T-helper 1 cell treated with Interleukin-12 subunit alpha and Interleukin-12 subunit beta and Interleukin-4 antibody, amounts not matched to agents 30 ng/mL and 1 ng/mL, for 36 hours (primary cell): Measurements from ENCODE around the gene SLC5A2. TPM values are rescaled to one million over a fixed set of nuclear protein-coding genes. Genes with fewer than 3 reads are reported as not detected.
"Not testable (repeated sequence)": the region's sequence is repeated elsewhere in the genome, so short reads cannot be mapped to it uniquely, and the experiment has no call there.

Experiments
- intact Hi-C: fragments of 100-400 bp; cut with micrococcal nuclease; formaldehyde crosslinking; loops from one replicate; pipeline ENCODE4 v1.15.1; 2024
- total RNA-seq: library from RNA; stranded (reverse); gene quantifications from 2 replicates; pipeline ENCODE4 v1.2.3, GENCODE V29; 2022

SLC5A2 gene
- not detected in 2 replicates for total RNA-seq

- intact Hi-C loops = no loop called here
These were observed at the start of gene SLC5A2 for GRCh38 chr16:31483081-31483480. Gene SLC5A2, plus strand, starts transcription at chr16:31483123. Its CDS starts 14 bp downstream, at chr16:31483137.

GRCh38 chr16:31435341-31436220 is 47.3 kb upstream of the SLC5A2 start:
- intact Hi-C loops = no loop called here

GRCh38 chr16:31436221-31437045 is 46.5 kb upstream of the SLC5A2 start:
- intact Hi-C loops = no loop called here

GRCh38 chr16:31438414-31438813 is 44.5 kb upstream of the SLC5A2 start:
- intact Hi-C loops = no loop called here

- intact Hi-C loops = not testable (repeated sequence)
These were observed 43.9 kb upstream of the SLC5A2 start for GRCh38 chr16:31439023-31439422.

- intact Hi-C loops = no loop called here
These were observed 43.4 kb upstream of the SLC5A2 start for GRCh38 chr16:31439519-31439918.

GRCh38 chr16:31440516-31441184 is 42.3 kb upstream of the SLC5A2 start:
- intact Hi-C loops = loop anchor here (2.0 to 5.0 kb wide), 8 partner anchors 20 to 488 kb away; partner anchors contain the start of gene PYDC1

- intact Hi-C loops = loop anchor here (2.0 to 5.0 kb wide), 13 partner anchors 17 to 490 kb away; partner anchors contain the start of genes ARMC5, ITGAX, KAT8 and PYDC1
These were observed 41.0 kb upstream of the SLC5A2 start for GRCh38 chr16:31441956-31442355.

- intact Hi-C loops = not testable (repeated sequence)
These were observed 37.0 kb upstream of the SLC5A2 start for GRCh38 chr16:31445931-31446330.

GRCh38 chr16:31451201-31451600 is 31.7 kb upstream of the SLC5A2 start:
- intact Hi-C loops = no loop called here

- intact Hi-C loops = no loop called here
These were observed 31.1 kb upstream of the SLC5A2 start for GRCh38 chr16:31451681-31452351.

GRCh38 chr16:31452631-31453106 is 30.3 kb upstream of the SLC5A2 start:
- intact Hi-C loops = no loop called here

GRCh38 chr16:31453255-31454204 is 29.4 kb upstream of the SLC5A2 start:
- intact Hi-C loops = no loop called here

GRCh38 chr16:31455601-31456314 is 27.2 kb upstream of the SLC5A2 start:
- intact Hi-C loops = loop anchor here (5.0 kb wide), 3 partner anchors 188 to 578 kb away; partner anchors contain the start of gene PYCARD

GRCh38 chr16:31456988-31457360 is 25.9 kb upstream of the SLC5A2 start:
- intact Hi-C loops = loop anchor here (5.0 kb wide), 3 partner anchors 190 to 580 kb away; partner anchors contain the start of gene PYCARD

- intact Hi-C loops = loop anchor here (1.0 to 5.0 kb wide), 8 partner anchors 15 to 581 kb away; partner anchors contain the start of genes BCKDK, KAT8, PYCARD and ZNF843
These were observed 24.7 kb upstream of the SLC5A2 start for GRCh38 chr16:31458073-31458843.

GRCh38 chr16:31458844-31459686 is 23.9 kb upstream of the SLC5A2 start, which contains the start of gene ARMC5:
Gene ARMC5, plus strand, starts transcription at chr16:31459501. Its CDS starts 24 bp downstream, at chr16:31459525.
- intact Hi-C loops = loop anchor here (1.0 to 5.0 kb wide), 22 partner anchors 16 to 801 kb away; partner anchors contain the start of genes BCKDK, FBRS, FBXL19 and FUS
